DOHH2 (cell line): ENCODE results near the gene TBK1.

Experiments
- H3F3A ChIP-seq: fragments of 200-600 bp; sonication (generic), shearing (Covaris generic); 2 replicates; pipeline ENCODE4 v1.6.0; 2016; ENCODE audit warnings: antibody characterized with exemption, mild to moderate bottlenecking; ENCODE audit not compliant: control insufficient read depth, insufficient read depth
- H3K27ac ChIP-seq: fragments of 200-600 bp; sonication (generic); 2 replicates; pipeline ENCODE4 v1.5.1; 2014; ENCODE audit warnings: low read depth, mild to moderate bottlenecking, low read length, moderate library complexity
- H3K27me3 ChIP-seq: fragments of 200-600 bp; sonication (generic); 2 replicates; pipeline ENCODE4 v1.6.1; 2014; ENCODE audit warnings: mild to moderate bottlenecking, low read length, mixed read lengths; ENCODE audit not compliant: control insufficient read depth
- H3K36me3 ChIP-seq: fragments of 200-600 bp; sonication (generic); 2 replicates; pipeline ENCODE4 v1.6.1; 2014; ENCODE audit warnings: mild to moderate bottlenecking, low read length, moderate library complexity, mixed read lengths; ENCODE audit not compliant: control insufficient read depth
- H3K4me1 ChIP-seq: fragments of 200-600 bp; sonication (generic); 2 replicates; pipeline ENCODE4 v1.6.1; 2014; ENCODE audit warnings: mild to moderate bottlenecking, low read length, mixed read lengths; ENCODE audit not compliant: control insufficient read depth
- H3K4me2 ChIP-seq: fragments of 200-600 bp; sonication (generic); 2 replicates; pipeline ENCODE4 v1.6.0; 2014; ENCODE audit warnings: mild to moderate bottlenecking, low read length, moderate library complexity
- H3K4me3 ChIP-seq: fragments of 200-600 bp; sonication (generic); 2 replicates; pipeline ENCODE4 v1.5.1; 2014; ENCODE audit warnings: mild to moderate bottlenecking, low read length, mixed read lengths
- H3K79me2 ChIP-seq: fragments of 200-600 bp; sonication (generic); 2 replicates; pipeline ENCODE4 v1.6.1; 2014; ENCODE audit warnings: mild to moderate bottlenecking, low read length, mixed read lengths; ENCODE audit not compliant: control insufficient read depth
- H3K9me2 ChIP-seq: fragments of 200-600 bp; sonication (generic); replicated peaks from 2 replicates; pipeline ENCODE4 v1.6.1; 2014; ENCODE audit warnings: mild to moderate bottlenecking, low read length, mixed read lengths; ENCODE audit not compliant: control insufficient read depth
- H3K9me3 ChIP-seq: fragments of 200-600 bp; sonication (generic); 2 replicates; pipeline ENCODE4 v1.6.1; 2014; ENCODE audit warnings: antibody characterized with exemption, low read length, mixed read lengths; ENCODE audit not compliant: control insufficient read depth, insufficient read depth
- H4K20me1 ChIP-seq: fragments of 200-600 bp; sonication (generic); 2 replicates; pipeline ENCODE4 v1.6.0; 2014; ENCODE audit warnings: low read depth, mild to moderate bottlenecking, antibody characterized with exemption, low read length, moderate library complexity; ENCODE audit not compliant: control insufficient read depth, insufficient read depth
- EZH2phosphoT487 ChIP-seq: fragments of 200-600 bp; sonication (generic); IDR thresholded peaks from 2 replicates; pipeline ENCODE4 v1.6.1; 2017; ENCODE audit warnings: borderline replicate concordance, mild to moderate bottlenecking, antibody characterized with exemption, low read length, moderate library complexity, mixed read lengths
- TF ChIP-seq, protein P1 (sequence below): fragments of 200-600 bp; sonication (generic); IDR thresholded peaks from one replicate; pipeline ENCODE4 v1.5.1; 2014; ENCODE audit warnings: antibody characterized with exemption, mild to moderate bottlenecking, low read depth, low read length; ENCODE audit not compliant: poor library complexity, severe bottlenecking

The TBK1 gene

DNA sequence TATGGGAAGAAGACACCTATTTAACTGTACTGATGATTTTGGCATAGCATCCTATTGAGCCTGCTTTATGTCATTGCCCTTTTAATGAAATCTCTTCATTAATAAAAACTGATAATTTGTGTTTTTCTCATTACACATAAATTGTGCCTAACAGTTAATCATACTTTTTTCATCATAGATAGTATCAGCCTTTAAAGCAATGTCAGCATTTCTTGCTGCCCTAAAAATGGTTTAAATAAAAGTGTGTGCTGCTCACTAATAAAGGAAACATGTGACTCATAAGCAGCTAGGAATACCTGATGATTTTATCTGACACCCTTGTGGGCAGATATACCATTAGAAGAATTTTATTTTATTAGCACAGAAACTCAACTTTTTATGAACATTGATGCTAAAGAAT, 26.7 kb downstream of the TBK1 start:
- Histone ChIP-seq H3K27ac (no peak overlapping the region), H3K9me3 (no peaks in the 10 kb centered on the region), H3K9me2 (no peaks in the 10 kb centered on the region), H3K79me2 (peaks cover 34% of the 10 kb centered on the region), H3K4me2 (no peak overlapping the region), H3K27me3 (no peaks in the 10 kb centered on the region), H3K4me1 (no peaks in the 10 kb centered on the region), H3F3A (no peaks in the 10 kb centered on the region; the same call in 1 of the 2 replicates), H3K36me3 (peaks cover 81% of the 10 kb centered on the region), H3K4me3 (no peak overlapping the region), H4K20me1 (no peaks in the 10 kb centered on the region)
- TF ChIP-seq, protein P1, sequence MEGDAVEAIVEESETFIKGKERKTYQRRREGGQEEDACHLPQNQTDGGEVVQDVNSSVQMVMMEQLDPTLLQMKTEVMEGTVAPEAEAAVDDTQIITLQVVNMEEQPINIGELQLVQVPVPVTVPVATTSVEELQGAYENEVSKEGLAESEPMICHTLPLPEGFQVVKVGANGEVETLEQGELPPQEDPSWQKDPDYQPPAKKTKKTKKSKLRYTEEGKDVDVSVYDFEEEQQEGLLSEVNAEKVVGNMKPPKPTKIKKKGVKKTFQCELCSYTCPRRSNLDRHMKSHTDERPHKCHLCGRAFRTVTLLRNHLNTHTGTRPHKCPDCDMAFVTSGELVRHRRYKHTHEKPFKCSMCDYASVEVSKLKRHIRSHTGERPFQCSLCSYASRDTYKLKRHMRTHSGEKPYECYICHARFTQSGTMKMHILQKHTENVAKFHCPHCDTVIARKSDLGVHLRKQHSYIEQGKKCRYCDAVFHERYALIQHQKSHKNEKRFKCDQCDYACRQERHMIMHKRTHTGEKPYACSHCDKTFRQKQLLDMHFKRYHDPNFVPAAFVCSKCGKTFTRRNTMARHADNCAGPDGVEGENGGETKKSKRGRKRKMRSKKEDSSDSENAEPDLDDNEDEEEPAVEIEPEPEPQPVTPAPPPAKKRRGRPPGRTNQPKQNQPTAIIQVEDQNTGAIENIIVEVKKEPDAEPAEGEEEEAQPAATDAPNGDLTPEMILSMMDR: no peak
- TF ChIP-seq EZH2phosphoT487: no peak

DNA sequence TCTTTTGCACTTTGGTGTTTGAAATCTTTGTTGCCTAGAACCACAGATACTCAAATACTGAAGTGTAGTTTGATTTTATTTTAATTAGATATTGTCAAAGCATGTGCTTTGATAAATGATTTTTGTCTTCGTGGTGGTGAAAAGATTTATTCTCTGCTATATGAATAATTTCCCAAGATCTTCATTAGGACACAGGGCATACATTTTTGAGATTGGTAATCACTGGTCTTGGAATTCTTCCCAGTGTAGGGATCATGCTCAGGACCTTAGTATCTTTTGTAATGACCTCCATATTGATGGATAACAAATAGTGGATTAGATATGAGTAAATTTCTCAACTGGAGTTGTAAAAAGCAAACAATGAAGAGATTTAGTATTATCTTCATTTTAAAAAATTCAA, 28.2 kb downstream of the TBK1 start:
- Histone ChIP-seq H3K27ac (no peak overlapping the region), H3F3A (no peaks in the 10 kb centered on the region), H3K4me2 (no peak overlapping the region), H3K9me3 (no peaks in the 10 kb centered on the region), H4K20me1 (no peaks in the 10 kb centered on the region), H3K79me2 (peaks cover 31% of the 10 kb centered on the region), H3K27me3 (no peaks in the 10 kb centered on the region), H3K4me1 (no peaks in the 10 kb centered on the region), H3K9me2 (no peaks in the 10 kb centered on the region), H3K4me3 (no peak overlapping the region), H3K36me3 (peaks cover 77% of the 10 kb centered on the region)
- TF ChIP-seq, protein P1: no peak
- TF ChIP-seq EZH2phosphoT487: no peak

DNA sequence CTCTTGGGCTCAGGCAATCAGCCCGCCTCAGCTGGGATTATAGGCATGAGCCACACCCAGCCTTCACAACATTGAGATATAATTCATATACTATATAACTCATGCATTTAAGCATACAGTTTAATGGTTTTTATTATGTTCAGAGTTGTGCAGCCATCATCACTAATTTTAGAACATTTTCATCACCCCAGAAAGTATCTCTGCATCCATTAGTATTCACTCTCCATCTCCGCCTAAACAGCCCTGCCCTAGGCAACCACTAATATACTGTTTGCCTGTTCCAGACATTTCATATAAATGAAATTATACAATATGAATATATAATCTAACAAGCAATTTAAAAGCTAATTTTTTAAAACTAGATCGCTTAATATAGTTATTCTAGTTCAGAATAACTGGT, 34.7 kb downstream of the TBK1 start:
- no peaks in the 10 kb centered on the region for H3K27me3 ChIP-seq
- H4K20me1 ChIP-seq: no peaks in the 10 kb centered on the region
- H3K27ac ChIP-seq: no peak overlapping the region
- TF ChIP-seq, protein P1: no peak
- TF ChIP-seq EZH2phosphoT487: no peak
- no peaks in the 10 kb centered on the region for H3F3A ChIP-seq
- H3K36me3 ChIP-seq: peaks cover 76% of the 10 kb centered on the region
- no peak overlapping the region for H3K4me2 ChIP-seq
- no peaks in the 10 kb centered on the region for H3K9me2 ChIP-seq
- H3K4me3 ChIP-seq: no peak overlapping the region
- no peaks in the 10 kb centered on the region for H3K9me3 ChIP-seq
- H3K79me2 ChIP-seq: no peaks in the 10 kb centered on the region
- no peaks in the 10 kb centered on the region for H3K4me1 ChIP-seq

DNA sequence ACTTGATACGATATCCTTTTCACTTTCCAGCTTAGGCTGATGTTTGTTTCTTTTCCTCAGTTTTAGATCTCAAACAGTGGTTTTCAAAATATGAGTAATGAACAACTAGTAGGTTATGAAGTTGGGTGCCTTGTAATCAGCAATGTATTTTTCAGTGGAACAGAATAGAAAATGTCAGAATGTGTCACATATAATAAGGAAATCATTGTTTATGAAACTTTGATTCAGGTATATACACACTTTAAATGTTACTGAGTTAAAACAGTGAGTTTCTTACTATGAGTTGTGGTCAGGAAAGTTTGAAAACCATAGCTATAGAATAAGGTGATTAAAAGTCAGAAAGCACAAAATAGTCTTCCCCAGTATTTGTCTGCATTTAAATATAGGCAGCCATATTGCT, 39.8 kb downstream of the TBK1 start:
- H3K27ac ChIP-seq: no peak overlapping the region
- TF ChIP-seq EZH2phosphoT487: no peak
- TF ChIP-seq, protein P1: no peak
- peaks cover 9% of the 10 kb centered on the region; the same call in 1 of the 2 replicates for H3F3A ChIP-seq
- no peak overlapping the region for H3K4me3 ChIP-seq
- H3K27me3 ChIP-seq: no peaks in the 10 kb centered on the region
- H3K9me2 ChIP-seq: no peaks in the 10 kb centered on the region
- peaks cover 72% of the 10 kb centered on the region for H3K36me3 ChIP-seq
- H3K4me1 ChIP-seq: no peaks in the 10 kb centered on the region
- no peak overlapping the region for H3K4me2 ChIP-seq
- H3K79me2 ChIP-seq: no peaks in the 10 kb centered on the region
- no peaks in the 10 kb centered on the region for H4K20me1 ChIP-seq
- no peaks in the 10 kb centered on the region for H3K9me3 ChIP-seq
